Sigmoid colon (tissue), 7 donors: ENCODE data around the gene DENND6B. TPM values are rescaled to one million over a fixed set of nuclear protein-coding genes. Genes with fewer than 3 reads are reported as not detected.

Experiments
- DNase-seq: peaks from one replicate; pipeline ENCODE4 v3.0.0-alpha.2; 2019
- H3K27ac ChIP-seq, 4 donors: fragments of 200-600 bp; sonication (generic); one replicate each; pipeline ENCODE4 v1.5.1; 2016 to 2019; ENCODE audit warnings: mild to moderate bottlenecking in 1 of 4
- H3K27me3 ChIP-seq, 3 donors: fragments of 200-600 bp; sonication (generic); one replicate each; pipeline ENCODE4 v1.5.1; 2019; ENCODE audit warnings: mild to moderate bottlenecking in 1 of 3
- H3K36me3 ChIP-seq, 4 donors: fragments of 200-600 bp; sonication (generic); one replicate each; pipeline ENCODE4 v1.5.1; 2016 to 2019
- H3K4me1 ChIP-seq, 4 donors: fragments of 200-600 bp; sonication (generic); one replicate each; pipeline ENCODE4 v1.5.1; 2017 to 2019
- H3K4me3 ChIP-seq, 4 donors: fragments of 200-600 bp; sonication (generic); one replicate each; pipeline ENCODE4 v1.5.1; 2017 to 2019; ENCODE audit warnings: mild to moderate bottlenecking in 2 of 4, moderate library complexity in 1 of 4
- H3K9me3 ChIP-seq, 4 donors: fragments of 200-600 bp in 3 of 4; sonication (generic) in 3 of 4; one replicate each; pipeline versions ENCODE4 v1.5.1 to v1.6.1; 2013 to 2019
- CTCF ChIP-seq, 4 experiments: fragments of 450-650 bp in 3 of 4; fragments of 200-600 bp in 1 of 4; IDR thresholded peaks; one replicate each; pipeline ENCODE4 v1.5.1; 2016 to 2019; ENCODE audit warnings: antibody characterized with exemption in 4 of 4, mild to moderate bottlenecking in 3 of 4, moderate library complexity in 2 of 4
- EP300 ChIP-seq, 4 donors: sonication (generic); formaldehyde crosslinking; IDR thresholded peaks; one replicate each; pipeline ENCODE4 v1.6.1; 2017; ENCODE audit warnings: antibody characterized with exemption in 4 of 4
- POLR2A ChIP-seq, 2 donors: fragments of 450-650 bp; IDR thresholded peaks; one replicate each; pipeline ENCODE4 v1.6.1; 2016; ENCODE audit warnings: antibody characterized with exemption in 2 of 2, mild to moderate bottlenecking in 2 of 2, moderate library complexity in 2 of 2
- POLR2AphosphoS5 ChIP-seq, 4 donors: sonication (generic); formaldehyde crosslinking; IDR thresholded peaks; one replicate each; pipeline ENCODE4 v1.6.1; 2017; ENCODE audit warnings: antibody characterized with exemption in 4 of 4
- WGBS, 2 donors: extraction: QIAGEN DNeasy Blood & Tissue Kit; methylation state at CpG; one replicate each; pipeline ENCODE4 v1.1.7; 2013; 5-methylcytosine and 5-hydroxymethylcytosine counted together
- intact Hi-C: fragments of 100-400 bp; cut with DNase I; formaldehyde crosslinking; loops from one replicate; pipeline ENCODE4 v1.15.1; 2023
- polyA plus RNA-seq, 3 donors: library from polyadenylated mRNA; stranded (reverse); fragments of 200-250 nt; gene quantifications; one replicate each; pipeline ENCODE4 v1.2.3, GENCODE V29; 2013
- total RNA-seq, 4 donors: library from RNA; depleted of rRNA; stranded (reverse); fragments of >200 nt; gene quantifications; one replicate each; pipeline ENCODE4 v1.1.0, GENCODE V29; 2016
- donor health status: healthy with polysubstance abuse.
- donor health status: Bipolar disorder and iron deficiency.
- donor health status: healthy.

DENND6B gene
- total and polyA plus RNA-seq, 7 donors, result 0.69 to 7.2 (median 2.3) TPM

- no peak for DNase-seq
- no peaks in the 10 kb centered on the region for H3K9me3 ChIP-seq
- WGBS, 2 donors, result 95 to 96% methylated on average over 31 of the region's 31 CpGs
- peaks cover 0 to 16% (median 12%) of the 10 kb centered on the region in 4 donors for H3K4me1 ChIP-seq
- intact Hi-C loops, result no loop called here
- H3K36me3 ChIP-seq, result peaks cover 57 to 78% (median 65%) of the 10 kb centered on the region in 4 donors
- no peaks in the 10 kb centered on the region for H3K27me3 ChIP-seq
- no peak overlapping the region for H3K27ac ChIP-seq
- TF ChIP-seq POLR2A (IDR thresholded peaks at IDR 0.05), result no peak
- TF ChIP-seq CTCF (IDR thresholded peaks at IDR 0.05), result no peak
- TF ChIP-seq EP300 (IDR thresholded peaks at IDR 0.05), result no peak
- TF ChIP-seq POLR2AphosphoS5 (IDR thresholded peaks at IDR 0.05), result no peak
- no peak overlapping the region for H3K4me3 ChIP-seq
These were observed 39.1 kb downstream of the DENND6B start for GRCh38 chr22:50287731-50288130.

GRCh38 chr22:50286701-50287318 lies 40.0 kb downstream of the DENND6B start:
- DNase-seq, result no peak
- peaks cover 0 to 15% (median 12%) of the 10 kb centered on the region in 4 donors for H3K4me1 ChIP-seq
- H3K4me3 ChIP-seq, result no peak overlapping the region
- intact Hi-C loops, result no loop called here
- TF ChIP-seq POLR2A (IDR thresholded peaks at IDR 0.05) (no peak), EP300 (IDR thresholded peaks at IDR 0.05) (no peak), CTCF (IDR thresholded peaks at IDR 0.05) (no peak), POLR2AphosphoS5 (IDR thresholded peaks at IDR 0.05) (no peak)
- H3K27ac ChIP-seq, result no peak overlapping the region
- no peaks in the 10 kb centered on the region for H3K27me3 ChIP-seq
- H3K9me3 ChIP-seq, result no peaks in the 10 kb centered on the region
- 87 to 90% methylated on average over 40 of the region's 40 CpGs for WGBS, 2 donors
- peaks cover 66 to 88% (median 73%) of the 10 kb centered on the region in 4 donors for H3K36me3 ChIP-seq

GRCh38 chr22:50286275-50286674 lies 40.5 kb downstream of the DENND6B start:
- Histone ChIP-seq H3K4me1 (peaks cover 0 to 15% (median 9%) of the 10 kb centered on the region in 4 donors), H3K36me3 (peaks cover 71 to 91% (median 79%) of the 10 kb centered on the region in 4 donors), H3K9me3 (no peaks in the 10 kb centered on the region), H3K4me3 (no peak overlapping the region), H3K27ac (no peak overlapping the region), H3K27me3 (no peaks in the 10 kb centered on the region)
- 71 to 85% methylated on average over 21 of the region's 21 CpGs for WGBS, 2 donors
- intact Hi-C loops, result no loop called here
- no peak for DNase-seq
- no peak for TF ChIP-seq POLR2AphosphoS5 (IDR thresholded peaks at IDR 0.05)
- TF ChIP-seq EP300 (IDR thresholded peaks at IDR 0.05), result no peak
- TF ChIP-seq POLR2A (IDR thresholded peaks at IDR 0.05), result no peak
- TF ChIP-seq CTCF (IDR thresholded peaks at IDR 0.05), result no peak

GRCh38 chr22:50285568-50286229 lies 41.1 kb downstream of the DENND6B start:
- 94 to 95% methylated on average over 33 to 34 of the region's 34 CpGs for WGBS, 2 donors

More at GRCh38 chr22:50285568-50286229, 41.1 kb downstream of the DENND6B start:
- TF ChIP-seq CTCF (IDR thresholded peaks at IDR 0.05), result no peak
- no peak for TF ChIP-seq POLR2A (IDR thresholded peaks at IDR 0.05)
- TF ChIP-seq EP300 (IDR thresholded peaks at IDR 0.05), result no peak
- no peaks in the 10 kb centered on the region for H3K27me3 ChIP-seq
- H3K4me3 ChIP-seq, result no peak overlapping the region
- DNase-seq, result no peak
- intact Hi-C loops, result no loop called here
- no peak overlapping the region for H3K27ac ChIP-seq
- H3K4me1 ChIP-seq, result peaks cover 0 to 15% (median 9%) of the 10 kb centered on the region in 4 donors
- peaks cover 77 to 93% (median 85%) of the 10 kb centered on the region in 4 donors for H3K36me3 ChIP-seq
- no peaks in the 10 kb centered on the region for H3K9me3 ChIP-seq
